Astrocyte (in vitro differentiated cells and primary cell): ENCODE measurements around the gene XPC. TPM values are rescaled to one million over a fixed set of nuclear protein-coding genes. Genes with fewer than 3 reads are reported as not detected.

Source experiments
- DNase-seq: peaks from one replicate; pipeline ENCODE4 v3.0.0-alpha.2; 2010; ENCODE audit warnings: low read depth
- FAIRE-seq: peaks from 2 replicates; lab custom pipeline; 2011; peaks lifted over from hg19 to GRCh38; lab: Jason Lieb, UNC
- H2AFZ ChIP-seq: 2 replicates; pipeline ENCODE4 v1.6.0; 2012; ENCODE audit warnings: low read depth, low read length, inconsistent platforms
- H3K27ac ChIP-seq: 2 replicates; pipeline ENCODE4 v1.5.1; 2011; ENCODE audit warnings: low read depth, low read length, inconsistent platforms
- H3K27me3 ChIP-seq: 2 replicates; pipeline ENCODE4 v1.6.0; 2011; ENCODE audit warnings: low read length, inconsistent platforms; ENCODE audit not compliant: insufficient read depth
- H3K36me3 ChIP-seq: 2 replicates; pipeline ENCODE4 v1.5.1; 2011; ENCODE audit warnings: low read length, inconsistent platforms; ENCODE audit not compliant: insufficient read depth
- H3K4me1 ChIP-seq: 2 replicates; pipeline ENCODE4 v1.5.1; 2011; ENCODE audit warnings: low read length, inconsistent platforms; ENCODE audit not compliant: insufficient read depth
- H3K4me2 ChIP-seq: 2 replicates; pipeline ENCODE4 v1.6.0; 2012; ENCODE audit warnings: low read length, inconsistent platforms
- H3K4me3 ChIP-seq: 2 replicates; pipeline ENCODE4 v1.5.1; 2011; ENCODE audit warnings: low read depth, mild to moderate bottlenecking, low read length, inconsistent platforms; ENCODE audit not compliant: insufficient read depth
- H3K79me2 ChIP-seq: 2 replicates; pipeline ENCODE4 v1.6.0; 2012; ENCODE audit warnings: mild to moderate bottlenecking, low read length, inconsistent platforms; ENCODE audit not compliant: insufficient read depth
- H3K9ac ChIP-seq: 2 replicates; pipeline ENCODE4 v1.6.0; 2012; ENCODE audit warnings: mild to moderate bottlenecking, low read length, inconsistent platforms
- H3K9me3 ChIP-seq: 2 replicates; pipeline ENCODE4 v1.5.1; 2012; ENCODE audit warnings: low read depth, mild to moderate bottlenecking, low read length, inconsistent platforms; ENCODE audit not compliant: insufficient read depth
- H4K20me1 ChIP-seq: 2 replicates; pipeline ENCODE4 v1.6.0; 2012; ENCODE audit warnings: low read length, inconsistent platforms; ENCODE audit not compliant: insufficient read depth
- H3K27ac Mint-ChIP-seq: one replicate; pipeline ENCODE4 v1.8.0; 2021; ENCODE audit warnings: mild to moderate bottlenecking, mixed read lengths; ENCODE audit not compliant: unreplicated experiment
- H3K27me3 Mint-ChIP-seq: one replicate; pipeline ENCODE4 v1.8.0; 2021; ENCODE audit warnings: low read depth, mixed read lengths; ENCODE audit not compliant: unreplicated experiment
- H3K36me3 Mint-ChIP-seq: one replicate; pipeline ENCODE4 v1.8.0; 2021; ENCODE audit warnings: low read depth, mixed read lengths; ENCODE audit not compliant: unreplicated experiment
- H3K4me1 Mint-ChIP-seq: one replicate; pipeline ENCODE4 v1.8.0; 2021; ENCODE audit warnings: low read depth, mixed read lengths; ENCODE audit not compliant: unreplicated experiment
- H3K4me3 Mint-ChIP-seq: one replicate; pipeline ENCODE4 v1.8.0; 2021; ENCODE audit warnings: mild to moderate bottlenecking, moderate library complexity, mixed read lengths; ENCODE audit not compliant: unreplicated experiment
- H3K9me3 Mint-ChIP-seq: one replicate; pipeline ENCODE4 v1.8.0; 2021; ENCODE audit warnings: mild to moderate bottlenecking, mixed read lengths; ENCODE audit not compliant: unreplicated experiment
- EZH2 ChIP-seq: IDR thresholded peaks from 2 replicates; pipeline ENCODE4 v1.6.1; 2012; ENCODE audit warnings: mild to moderate bottlenecking, low read length, inconsistent platforms; ENCODE audit not compliant: insufficient read depth
- total RNA-seq: library from RNA; stranded (reverse); gene quantifications from 2 replicates; pipeline ENCODE4 v1.2.1, GENCODE V29; 2021
- TF ChIP-seq, protein P1 (sequence below): IDR thresholded peaks from 2 replicates; pipeline ENCODE4 v1.5.1; 2011; ENCODE audit warnings: low read depth, mild to moderate bottlenecking, inconsistent platforms, low read length, moderate library complexity; ENCODE audit not compliant: insufficient read depth

XPC gene
- total RNA-seq, 1 donor from 2014 or later = 33.6 TPM

GRCh38 chr3:14126017-14126886 is 52.1 kb downstream of the XPC start:
- Histone ChIP-seq H4K20me1 (peaks cover 49% of the 10 kb centered on the region), H3K79me2 (peaks cover 63% of the 10 kb centered on the region), H3K4me1 (peaks cover 20% of the 10 kb centered on the region), H2AFZ (no peak overlapping the region), H3K9me3 (no peaks in the 10 kb centered on the region), H3K36me3 (peaks cover 26% of the 10 kb centered on the region), H3K27me3 (no peaks in the 10 kb centered on the region), H3K9ac (peak overlapping the region; percentile 95), H3K4me2 (peak overlapping the region; percentile 98), H3K4me3 (peak overlapping the region; percentile 89), H3K27ac (peak overlapping the region; percentile 44)
- Mint-ChIP-seq H3K9me3 (no peaks in the 10 kb centered on the region), H3K4me1 (peaks cover 24% of the 10 kb centered on the region), H3K4me3 (peak overlapping the region; percentile 97), H3K27ac (peak overlapping the region; percentile 93), H3K36me3 (peaks cover 21% of the 10 kb centered on the region), H3K27me3 (no peaks in the 10 kb centered on the region)
- TF ChIP-seq EZH2 = no peak
- TF ChIP-seq, protein P1, sequence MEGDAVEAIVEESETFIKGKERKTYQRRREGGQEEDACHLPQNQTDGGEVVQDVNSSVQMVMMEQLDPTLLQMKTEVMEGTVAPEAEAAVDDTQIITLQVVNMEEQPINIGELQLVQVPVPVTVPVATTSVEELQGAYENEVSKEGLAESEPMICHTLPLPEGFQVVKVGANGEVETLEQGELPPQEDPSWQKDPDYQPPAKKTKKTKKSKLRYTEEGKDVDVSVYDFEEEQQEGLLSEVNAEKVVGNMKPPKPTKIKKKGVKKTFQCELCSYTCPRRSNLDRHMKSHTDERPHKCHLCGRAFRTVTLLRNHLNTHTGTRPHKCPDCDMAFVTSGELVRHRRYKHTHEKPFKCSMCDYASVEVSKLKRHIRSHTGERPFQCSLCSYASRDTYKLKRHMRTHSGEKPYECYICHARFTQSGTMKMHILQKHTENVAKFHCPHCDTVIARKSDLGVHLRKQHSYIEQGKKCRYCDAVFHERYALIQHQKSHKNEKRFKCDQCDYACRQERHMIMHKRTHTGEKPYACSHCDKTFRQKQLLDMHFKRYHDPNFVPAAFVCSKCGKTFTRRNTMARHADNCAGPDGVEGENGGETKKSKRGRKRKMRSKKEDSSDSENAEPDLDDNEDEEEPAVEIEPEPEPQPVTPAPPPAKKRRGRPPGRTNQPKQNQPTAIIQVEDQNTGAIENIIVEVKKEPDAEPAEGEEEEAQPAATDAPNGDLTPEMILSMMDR = no peak
- FAIRE-seq (no peak), DNase-seq (no peak)

- H3K27me3 Mint-ChIP-seq = no peaks in the 10 kb centered on the region
- Histone ChIP-seq H3K36me3 (peaks cover 18% of the 10 kb centered on the region), H3K27ac (peak overlapping the region; percentile 88), H3K4me2 (peak overlapping the region; percentile 98), H2AFZ (peak overlapping the region; percentile 65), H3K9me3 (no peaks in the 10 kb centered on the region), H3K4me3 (peak overlapping the region; percentile 89), H3K27me3 (no peaks in the 10 kb centered on the region), H3K4me1 (peaks cover 20% of the 10 kb centered on the region), H3K79me2 (peaks cover 61% of the 10 kb centered on the region), H3K9ac (peak overlapping the region; percentile 95), H4K20me1 (peaks cover 41% of the 10 kb centered on the region)
- H3K9me3 Mint-ChIP-seq = no peaks in the 10 kb centered on the region
- peak overlapping the region; percentile 93 for H3K27ac Mint-ChIP-seq
- FAIRE-seq = no peak
- peak overlapping the region; percentile 97 for H3K4me3 Mint-ChIP-seq
- DNase-seq = peak; percentile 91
- peaks cover 18% of the 10 kb centered on the region for H3K36me3 Mint-ChIP-seq
- TF ChIP-seq, protein P1 = no peak
- TF ChIP-seq EZH2 = no peak
- peaks cover 28% of the 10 kb centered on the region for H3K4me1 Mint-ChIP-seq
Observed at GRCh38 chr3:14125193-14126016, 53.0 kb downstream of the XPC start.
